ENCODE data around the gene EOMES. TPM values are rescaled to one million over a fixed set of nuclear protein-coding genes. Genes with fewer than 3 reads are reported as not detected.

EOMES gene
- total RNA-seq, 1 experiment from 2014 or later = 0.43 TPM

GRCh38 chr3:27758083-27758482 lies 36.0 kb upstream of the EOMES start:
- Mint-ChIP-seq H3K4me3 (ENCODE audit: unreplicated experiment) (no peak overlapping the region), H3K27me3 (ENCODE audit: insufficient read depth, unreplicated experiment) (peaks cover 16% of the 10 kb centered on the region), H3K36me3 (ENCODE audit: insufficient read depth, unreplicated experiment) (no peaks in the 10 kb centered on the region), H3K27ac (ENCODE audit: unreplicated experiment) (no peak overlapping the region), H3K9me3 (ENCODE audit: unreplicated experiment) (no peaks in the 10 kb centered on the region), H3K4me1 (ENCODE audit: low read depth, unreplicated experiment) (no peaks in the 10 kb centered on the region)
- CTCF ChIA-PET = no interaction called here
- no peaks in the 10 kb centered on the region for H3K36me3 ChIP-seq (ENCODE audit: control insufficient read depth, insufficient read depth, low read length)
- intact Hi-C loops (cut with micrococcal nuclease; ENCODE audit: unreplicated experiment) = no loop called here
- TF ChIP-seq, protein P1, sequence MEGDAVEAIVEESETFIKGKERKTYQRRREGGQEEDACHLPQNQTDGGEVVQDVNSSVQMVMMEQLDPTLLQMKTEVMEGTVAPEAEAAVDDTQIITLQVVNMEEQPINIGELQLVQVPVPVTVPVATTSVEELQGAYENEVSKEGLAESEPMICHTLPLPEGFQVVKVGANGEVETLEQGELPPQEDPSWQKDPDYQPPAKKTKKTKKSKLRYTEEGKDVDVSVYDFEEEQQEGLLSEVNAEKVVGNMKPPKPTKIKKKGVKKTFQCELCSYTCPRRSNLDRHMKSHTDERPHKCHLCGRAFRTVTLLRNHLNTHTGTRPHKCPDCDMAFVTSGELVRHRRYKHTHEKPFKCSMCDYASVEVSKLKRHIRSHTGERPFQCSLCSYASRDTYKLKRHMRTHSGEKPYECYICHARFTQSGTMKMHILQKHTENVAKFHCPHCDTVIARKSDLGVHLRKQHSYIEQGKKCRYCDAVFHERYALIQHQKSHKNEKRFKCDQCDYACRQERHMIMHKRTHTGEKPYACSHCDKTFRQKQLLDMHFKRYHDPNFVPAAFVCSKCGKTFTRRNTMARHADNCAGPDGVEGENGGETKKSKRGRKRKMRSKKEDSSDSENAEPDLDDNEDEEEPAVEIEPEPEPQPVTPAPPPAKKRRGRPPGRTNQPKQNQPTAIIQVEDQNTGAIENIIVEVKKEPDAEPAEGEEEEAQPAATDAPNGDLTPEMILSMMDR (IDR thresholded peaks at IDR 0.05; ENCODE audit: insufficient read depth in 1 of 2, low read depth in 1 of 2, low read length in 1 of 2, severe bottlenecking in 1 of 2, unreplicated experiment in 1 of 2) = no peak
- H3K27me3 ChIP-seq (replicated peaks; ENCODE audit: control insufficient read depth, insufficient read depth, low read length) = no peaks in the 10 kb centered on the region
- no peaks in the 10 kb centered on the region for H3K9me3 ChIP-seq
- no peak overlapping the region for H3K4me3 ChIP-seq (ENCODE audit: low read depth, low read length)
- POLR2A ChIA-PET = no interaction called here
- no peak for DNase-seq
- no peaks in the 10 kb centered on the region for H3K4me1 ChIP-seq
- BruUV-seq (replicated peaks) = no TSS peak

DNA sequence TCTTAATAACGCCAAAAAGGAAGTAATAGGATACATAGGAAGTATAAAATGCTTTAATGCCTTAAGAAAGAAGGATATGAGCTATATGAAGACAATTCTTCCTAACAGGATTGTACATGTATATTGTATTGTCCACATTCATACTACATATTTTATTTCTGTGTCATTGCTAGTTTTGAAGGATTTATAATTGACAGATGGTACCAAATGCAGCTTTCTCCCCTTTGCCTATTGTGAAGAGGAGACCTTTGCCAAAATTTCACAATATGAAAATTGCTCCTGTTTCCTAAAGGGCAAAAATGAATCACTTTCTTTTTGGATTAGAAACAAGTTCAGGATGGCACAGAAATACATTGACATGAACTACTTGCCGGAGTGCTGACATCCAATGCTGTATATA lies 34.8 kb upstream of the EOMES start:
- intact Hi-C loops (cut with micrococcal nuclease; ENCODE audit: unreplicated experiment) = no loop called here
- no peak overlapping the region for H3K27ac Mint-ChIP-seq (ENCODE audit: unreplicated experiment)
- CTCF ChIA-PET = no interaction called here

GRCh38 chr3:27752926-27753325 lies 30.8 kb upstream of the EOMES start:
- no TSS peak for BruUV-seq (replicated peaks)
- POLR2A ChIA-PET = no interaction called here
- Histone ChIP-seq H3K4me3 (ENCODE audit: low read depth, low read length) (no peak overlapping the region), H3K9me3 (no peaks in the 10 kb centered on the region), H3K27me3 (replicated peaks; ENCODE audit: control insufficient read depth, insufficient read depth, low read length) (no peaks in the 10 kb centered on the region), H3K4me1 (no peaks in the 10 kb centered on the region), H3K36me3 (ENCODE audit: control insufficient read depth, insufficient read depth, low read length) (no peaks in the 10 kb centered on the region)
- intact Hi-C loops (cut with micrococcal nuclease; ENCODE audit: unreplicated experiment) = no loop called here
- CTCF ChIA-PET = no interaction called here
- no peak for DNase-seq
- Mint-ChIP-seq H3K36me3 (ENCODE audit: insufficient read depth, unreplicated experiment) (no peaks in the 10 kb centered on the region), H3K4me1 (ENCODE audit: low read depth, unreplicated experiment) (no peaks in the 10 kb centered on the region), H3K9me3 (ENCODE audit: unreplicated experiment) (no peaks in the 10 kb centered on the region), H3K27me3 (ENCODE audit: insufficient read depth, unreplicated experiment) (peaks cover 20% of the 10 kb centered on the region), H3K4me3 (ENCODE audit: unreplicated experiment) (no peak overlapping the region), H3K27ac (ENCODE audit: unreplicated experiment) (no peak overlapping the region)
- TF ChIP-seq, protein P1 (IDR thresholded peaks at IDR 0.05; ENCODE audit: insufficient read depth in 1 of 2, low read depth in 1 of 2, low read length in 1 of 2, severe bottlenecking in 1 of 2, unreplicated experiment in 1 of 2) = no peak

More for the DNA sequence above, 34.8 kb upstream of the EOMES start:
- H3K4me1 Mint-ChIP-seq (ENCODE audit: low read depth, unreplicated experiment) = no peaks in the 10 kb centered on the region
- no peaks in the 10 kb centered on the region for H3K4me1 ChIP-seq
- TF ChIP-seq, protein P1 (IDR thresholded peaks at IDR 0.05; ENCODE audit: insufficient read depth in 1 of 2, low read depth in 1 of 2, low read length in 1 of 2, severe bottlenecking in 1 of 2, unreplicated experiment in 1 of 2) = no peak
- H3K36me3 Mint-ChIP-seq (ENCODE audit: insufficient read depth, unreplicated experiment) = no peaks in the 10 kb centered on the region
- DNase-seq = no peak
- H3K9me3 ChIP-seq = no peaks in the 10 kb centered on the region
- no peak overlapping the region for H3K4me3 Mint-ChIP-seq (ENCODE audit: unreplicated experiment)
- no peaks in the 10 kb centered on the region for H3K36me3 ChIP-seq (ENCODE audit: control insufficient read depth, insufficient read depth, low read length)
- H3K9me3 Mint-ChIP-seq (ENCODE audit: unreplicated experiment) = no peaks in the 10 kb centered on the region
- H3K27me3 ChIP-seq (replicated peaks; ENCODE audit: control insufficient read depth, insufficient read depth, low read length) = no peaks in the 10 kb centered on the region
- peaks cover 16% of the 10 kb centered on the region for H3K27me3 Mint-ChIP-seq (ENCODE audit: insufficient read depth, unreplicated experiment)
- POLR2A ChIA-PET = no interaction called here
- no TSS peak for BruUV-seq (replicated peaks)
- no peak overlapping the region for H3K4me3 ChIP-seq (ENCODE audit: low read depth, low read length)

Data from Caco-2 (cell line).